ENCODE data around the gene FHL2.

Gene FHL2

DNA sequence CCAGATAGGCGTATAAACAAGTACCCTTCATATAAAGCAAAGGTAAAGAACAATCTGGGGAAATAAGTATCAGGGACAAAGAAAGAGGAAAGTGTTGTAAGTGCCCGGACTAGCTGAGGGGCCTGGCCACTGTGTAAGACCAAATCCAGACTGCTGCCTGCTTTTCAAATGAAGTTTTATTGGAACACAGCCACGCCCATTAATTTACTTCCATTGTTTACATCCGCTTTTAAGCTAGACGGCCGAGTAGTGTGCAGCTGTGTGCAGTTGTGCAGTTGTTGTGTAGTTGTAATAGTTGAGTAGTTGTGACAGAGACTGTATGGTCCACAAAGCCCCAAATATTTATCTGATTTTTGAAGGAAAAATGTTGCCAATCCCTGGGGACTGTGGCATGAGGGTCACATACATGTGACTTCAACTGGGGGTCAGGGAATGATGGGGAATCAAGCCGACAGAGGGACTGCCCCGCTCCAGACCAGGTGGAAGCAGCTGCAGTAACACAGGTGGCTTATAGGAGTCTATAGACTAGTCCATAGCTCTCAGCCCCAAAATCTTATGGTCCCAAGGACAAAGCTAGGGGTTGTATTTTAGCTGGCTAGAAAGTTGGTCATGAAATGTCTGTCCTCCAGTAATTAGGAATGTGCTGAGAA, 30.0 kb downstream of the FHL2 start:
- no peak for ATAC-seq
- no peak for TF ChIP-seq RARB (CRISPR knock-in tag; IDR thresholded peaks at IDR 0.05)
- TF ChIP-seq ARNTL (CRISPR knock-in tag; IDR thresholded peaks at IDR 0.05; ENCODE audit: borderline replicate concordance, low read depth) = no peak
- TF ChIP-seq PPARA (CRISPR knock-in tag; IDR thresholded peaks at IDR 0.05; ENCODE audit: borderline replicate concordance) = no peak
- no peak for TF ChIP-seq ESRRG (CRISPR knock-in tag; IDR thresholded peaks at IDR 0.05)
- TF ChIP-seq SNAI2 (CRISPR knock-in tag; IDR thresholded peaks at IDR 0.05) = no peak
- TF ChIP-seq TCF4 (CRISPR knock-in tag; IDR thresholded peaks at IDR 0.05; ENCODE audit: borderline replicate concordance) = no peak
- TF ChIP-seq, protein P1, sequence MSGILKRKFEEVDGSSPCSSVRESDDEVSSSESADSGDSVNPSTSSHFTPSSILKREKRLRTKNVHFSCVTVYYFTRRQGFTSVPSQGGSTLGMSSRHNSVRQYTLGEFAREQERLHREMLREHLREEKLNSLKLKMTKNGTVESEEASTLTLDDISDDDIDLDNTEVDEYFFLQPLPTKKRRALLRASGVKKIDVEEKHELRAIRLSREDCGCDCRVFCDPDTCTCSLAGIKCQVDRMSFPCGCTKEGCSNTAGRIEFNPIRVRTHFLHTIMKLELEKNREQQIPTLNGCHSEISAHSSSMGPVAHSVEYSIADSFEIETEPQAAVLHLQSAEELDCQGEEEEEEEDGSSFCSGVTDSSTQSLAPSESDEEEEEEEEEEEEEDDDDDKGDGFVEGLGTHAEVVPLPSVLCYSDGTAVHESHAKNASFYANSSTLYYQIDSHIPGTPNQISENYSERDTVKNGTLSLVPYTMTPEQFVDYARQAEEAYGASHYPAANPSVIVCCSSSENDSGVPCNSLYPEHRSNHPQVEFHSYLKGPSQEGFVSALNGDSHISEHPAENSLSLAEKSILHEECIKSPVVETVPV (CRISPR knock-in tag; IDR thresholded peaks at IDR 0.05) = no peak
- no peak for TF ChIP-seq ISL1 (CRISPR knock-in tag; IDR thresholded peaks at IDR 0.05)
- no peak for TF ChIP-seq ZNF70 (CRISPR knock-in tag; IDR thresholded peaks at IDR 0.05)
- TF ChIP-seq, protein P2, sequence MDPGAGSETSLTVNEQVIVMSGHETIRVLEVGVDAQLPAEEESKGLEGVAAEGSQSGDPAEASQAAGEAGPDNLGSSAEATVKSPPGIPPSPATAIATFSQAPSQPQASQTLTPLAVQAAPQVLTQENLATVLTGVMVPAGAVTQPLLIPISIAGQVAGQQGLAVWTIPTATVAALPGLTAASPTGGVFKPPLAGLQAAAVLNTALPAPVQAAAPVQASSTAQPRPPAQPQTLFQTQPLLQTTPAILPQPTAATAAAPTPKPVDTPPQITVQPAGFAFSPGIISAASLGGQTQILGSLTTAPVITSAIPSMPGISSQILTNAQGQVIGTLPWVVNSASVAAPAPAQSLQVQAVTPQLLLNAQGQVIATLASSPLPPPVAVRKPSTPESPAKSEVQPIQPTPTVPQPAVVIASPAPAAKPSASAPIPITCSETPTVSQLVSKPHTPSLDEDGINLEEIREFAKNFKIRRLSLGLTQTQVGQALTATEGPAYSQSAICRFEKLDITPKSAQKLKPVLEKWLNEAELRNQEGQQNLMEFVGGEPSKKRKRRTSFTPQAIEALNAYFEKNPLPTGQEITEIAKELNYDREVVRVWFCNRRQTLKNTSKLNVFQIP (CRISPR knock-in tag; IDR thresholded peaks at IDR 0.05; ENCODE audit: borderline replicate concordance, low read depth) = no peak
- TF ChIP-seq ZFP3 (CRISPR knock-in tag; IDR thresholded peaks at IDR 0.05) = no peak
- TF ChIP-seq ZFP30 (CRISPR knock-in tag; IDR thresholded peaks at IDR 0.05) = no peak

DNA sequence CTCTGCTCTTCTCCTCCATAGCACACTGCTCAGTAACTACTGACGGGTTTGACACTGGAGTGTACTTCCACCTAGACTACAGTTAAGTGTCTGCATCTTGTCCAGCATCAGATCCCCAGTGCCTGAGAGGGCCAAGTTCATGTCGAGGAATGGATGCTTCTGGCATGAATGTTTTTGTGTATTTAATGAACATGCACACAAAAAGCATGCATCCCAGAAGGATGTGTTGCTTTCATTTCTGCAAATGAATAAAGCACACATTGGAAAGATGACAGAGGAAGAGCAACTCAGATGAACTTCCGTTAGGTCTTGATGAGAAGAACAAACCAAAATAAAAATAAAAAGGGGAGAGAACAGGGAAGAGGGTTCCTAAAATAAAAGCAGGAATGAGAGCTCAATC, 33.6 kb downstream of the FHL2 start:
- TF ChIP-seq, protein P3, sequence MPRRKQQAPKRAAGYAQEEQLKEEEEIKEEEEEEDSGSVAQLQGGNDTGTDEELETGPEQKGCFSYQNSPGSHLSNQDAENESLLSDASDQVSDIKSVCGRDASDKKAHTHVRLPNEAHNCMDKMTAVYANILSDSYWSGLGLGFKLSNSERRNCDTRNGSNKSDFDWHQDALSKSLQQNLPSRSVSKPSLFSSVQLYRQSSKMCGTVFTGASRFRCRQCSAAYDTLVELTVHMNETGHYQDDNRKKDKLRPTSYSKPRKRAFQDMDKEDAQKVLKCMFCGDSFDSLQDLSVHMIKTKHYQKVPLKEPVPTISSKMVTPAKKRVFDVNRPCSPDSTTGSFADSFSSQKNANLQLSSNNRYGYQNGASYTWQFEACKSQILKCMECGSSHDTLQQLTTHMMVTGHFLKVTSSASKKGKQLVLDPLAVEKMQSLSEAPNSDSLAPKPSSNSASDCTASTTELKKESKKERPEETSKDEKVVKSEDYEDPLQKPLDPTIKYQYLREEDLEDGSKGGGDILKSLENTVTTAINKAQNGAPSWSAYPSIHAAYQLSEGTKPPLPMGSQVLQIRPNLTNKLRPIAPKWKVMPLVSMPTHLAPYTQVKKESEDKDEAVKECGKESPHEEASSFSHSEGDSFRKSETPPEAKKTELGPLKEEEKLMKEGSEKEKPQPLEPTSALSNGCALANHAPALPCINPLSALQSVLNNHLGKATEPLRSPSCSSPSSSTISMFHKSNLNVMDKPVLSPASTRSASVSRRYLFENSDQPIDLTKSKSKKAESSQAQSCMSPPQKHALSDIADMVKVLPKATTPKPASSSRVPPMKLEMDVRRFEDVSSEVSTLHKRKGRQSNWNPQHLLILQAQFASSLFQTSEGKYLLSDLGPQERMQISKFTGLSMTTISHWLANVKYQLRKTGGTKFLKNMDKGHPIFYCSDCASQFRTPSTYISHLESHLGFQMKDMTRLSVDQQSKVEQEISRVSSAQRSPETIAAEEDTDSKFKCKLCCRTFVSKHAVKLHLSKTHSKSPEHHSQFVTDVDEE (CRISPR knock-in tag; IDR thresholded peaks at IDR 0.05) = no peak
- TF ChIP-seq ZC3H10 (CRISPR knock-in tag; IDR thresholded peaks at IDR 0.05) (no peak), RARB (CRISPR knock-in tag; IDR thresholded peaks at IDR 0.05) (no peak), GLIS3 (CRISPR knock-in tag; IDR thresholded peaks at IDR 0.05) (no peak), ESRRG (CRISPR knock-in tag; IDR thresholded peaks at IDR 0.05) (no peak), SNAI2 (CRISPR knock-in tag; IDR thresholded peaks at IDR 0.05) (no peak), BACH2 (CRISPR knock-in tag; IDR thresholded peaks at IDR 0.05; ENCODE audit: borderline replicate concordance) (no peak), ZNF8 (CRISPR knock-in tag; IDR thresholded peaks at IDR 0.05) (no peak), ZNF70 (CRISPR knock-in tag; IDR thresholded peaks at IDR 0.05) (no peak), TCF4 (CRISPR knock-in tag; IDR thresholded peaks at IDR 0.05; ENCODE audit: borderline replicate concordance) (no peak), ARNTL (CRISPR knock-in tag; IDR thresholded peaks at IDR 0.05; ENCODE audit: borderline replicate concordance, low read depth) (no peak), ISL1 (CRISPR knock-in tag; IDR thresholded peaks at IDR 0.05) (no peak), ZNF565 (CRISPR knock-in tag; conservative IDR thresholded peaks at IDR 0.05; ENCODE audit: low read depth) (no peak), ZFP3 (CRISPR knock-in tag; IDR thresholded peaks at IDR 0.05) (no peak), ZFP30 (CRISPR knock-in tag; IDR thresholded peaks at IDR 0.05) (no peak)
- TF ChIP-seq, protein P2 (CRISPR knock-in tag; IDR thresholded peaks at IDR 0.05; ENCODE audit: borderline replicate concordance, low read depth) = no peak
- TF ChIP-seq, protein P4, sequence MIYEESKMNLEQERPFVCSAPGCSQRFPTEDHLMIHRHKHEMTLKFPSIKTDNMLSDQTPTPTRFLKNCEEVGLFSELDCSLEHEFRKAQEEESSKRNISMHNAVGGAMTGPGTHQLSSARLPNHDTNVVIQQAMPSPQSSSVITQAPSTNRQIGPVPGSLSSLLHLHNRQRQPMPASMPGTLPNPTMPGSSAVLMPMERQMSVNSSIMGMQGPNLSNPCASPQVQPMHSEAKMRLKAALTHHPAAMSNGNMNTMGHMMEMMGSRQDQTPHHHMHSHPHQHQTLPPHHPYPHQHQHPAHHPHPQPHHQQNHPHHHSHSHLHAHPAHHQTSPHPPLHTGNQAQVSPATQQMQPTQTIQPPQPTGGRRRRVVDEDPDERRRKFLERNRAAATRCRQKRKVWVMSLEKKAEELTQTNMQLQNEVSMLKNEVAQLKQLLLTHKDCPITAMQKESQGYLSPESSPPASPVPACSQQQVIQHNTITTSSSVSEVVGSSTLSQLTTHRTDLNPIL (CRISPR knock-in tag; IDR thresholded peaks at IDR 0.05; ENCODE audit: low read depth) = no peak
- TF ChIP-seq, protein P5, sequence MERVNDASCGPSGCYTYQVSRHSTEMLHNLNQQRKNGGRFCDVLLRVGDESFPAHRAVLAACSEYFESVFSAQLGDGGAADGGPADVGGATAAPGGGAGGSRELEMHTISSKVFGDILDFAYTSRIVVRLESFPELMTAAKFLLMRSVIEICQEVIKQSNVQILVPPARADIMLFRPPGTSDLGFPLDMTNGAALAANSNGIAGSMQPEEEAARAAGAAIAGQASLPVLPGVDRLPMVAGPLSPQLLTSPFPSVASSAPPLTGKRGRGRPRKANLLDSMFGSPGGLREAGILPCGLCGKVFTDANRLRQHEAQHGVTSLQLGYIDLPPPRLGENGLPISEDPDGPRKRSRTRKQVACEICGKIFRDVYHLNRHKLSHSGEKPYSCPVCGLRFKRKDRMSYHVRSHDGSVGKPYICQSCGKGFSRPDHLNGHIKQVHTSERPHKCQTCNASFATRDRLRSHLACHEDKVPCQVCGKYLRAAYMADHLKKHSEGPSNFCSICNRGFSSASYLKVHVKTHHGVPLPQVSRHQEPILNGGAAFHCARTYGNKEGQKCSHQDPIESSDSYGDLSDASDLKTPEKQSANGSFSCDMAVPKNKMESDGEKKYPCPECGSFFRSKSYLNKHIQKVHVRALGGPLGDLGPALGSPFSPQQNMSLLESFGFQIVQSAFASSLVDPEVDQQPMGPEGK (CRISPR knock-in tag; IDR thresholded peaks at IDR 0.05; ENCODE audit: borderline replicate concordance) = no peak
- no peak for ATAC-seq
